Aorta (tissue), 5 donors: ENCODE measurements around the gene CFAP157. TPM values are rescaled to one million over a fixed set of nuclear protein-coding genes. Genes with fewer than 3 reads are reported as not detected.

Experiments
- ATAC-seq: fragments of 200-7000 bp; cut with Tn5 transposase; one replicate; pipeline ENCODE4 v1.9.1; 2022; ENCODE audit warnings: moderate library complexity; ENCODE audit not compliant: low FRiP score
- DNase-seq, 2 donors: peaks; one replicate each; pipeline ENCODE4 v3.0.0-alpha.2; 2020
- H3K27ac ChIP-seq, 2 donors: one replicate each; pipeline ENCODE4 v1.5.1; 2013; ENCODE audit warnings: low read length in 2 of 2, mild to moderate bottlenecking in 2 of 2, moderate library complexity in 2 of 2, control low read depth in 1 of 2, inconsistent platforms in 1 of 2, low read depth in 1 of 2
- H3K27me3 ChIP-seq, 2 donors: one replicate each; pipeline ENCODE4 v1.6.1; 2013; ENCODE audit warnings: control low read depth in 1 of 2, low read length in 1 of 2, mild to moderate bottlenecking in 1 of 2, moderate library complexity in 1 of 2; ENCODE audit not compliant: insufficient read depth in 2 of 2, control insufficient read depth in 1 of 2
- H3K36me3 ChIP-seq, 2 donors: one replicate each; pipeline ENCODE4 v1.6.1; 2013; ENCODE audit warnings: control low read depth in 1 of 2, low read length in 1 of 2, mild to moderate bottlenecking in 1 of 2; ENCODE audit not compliant: insufficient read depth in 2 of 2, control insufficient read depth in 1 of 2
- H3K4me1 ChIP-seq, 2 donors: one replicate each; pipeline ENCODE4 v1.6.1; 2013; ENCODE audit warnings: low read length in 2 of 2, control low read depth in 1 of 2, mild to moderate bottlenecking in 1 of 2, moderate library complexity in 1 of 2; ENCODE audit not compliant: insufficient read depth in 2 of 2, control insufficient read depth in 1 of 2
- H3K4me3 ChIP-seq, 2 donors: one replicate each; pipeline ENCODE4 v1.5.1; 2013; ENCODE audit warnings: low read length in 2 of 2, control low read depth in 1 of 2, mild to moderate bottlenecking in 1 of 2
- H3K9me3 ChIP-seq: one replicate; pipeline ENCODE4 v1.6.1; 2013; ENCODE audit warnings: mild to moderate bottlenecking, low read length; ENCODE audit not compliant: control insufficient read depth
- WGBS, 2 donors: extraction: QIAGEN DNeasy Blood & Tissue Kit; methylation state at CpG; one replicate each; pipeline ENCODE4 v1.1.7; 2013; 5-methylcytosine and 5-hydroxymethylcytosine counted together
- intact Hi-C, 2 donors: fragments of 100-400 bp; cut with DNase I; formaldehyde crosslinking; loops; one replicate each; pipeline versions ENCODE4 v1.14.2 to v1.15.0; 2022
- polyA plus RNA-seq, 2 donors: library from polyadenylated mRNA; stranded (reverse); fragments of 200-250 nt; gene quantifications; one replicate each; pipeline ENCODE4 v1.2.3, GENCODE V29; 2013
- total RNA-seq, 2 donors: library from RNA; stranded (reverse); fragmentation: NEBNext Ultra II Directional; extraction: Animal tissue kit (Norgen Biotek cat#: 25700); gene quantifications; one replicate each; pipeline ENCODE4 v1.2.1, GENCODE V29; 2021
- donor health status: healthy with polysubstance abuse.
- donor health status: Bipolar disorder and iron deficiency.
- donor health status: DM: no; HTN: no; CAD: no.
- donor health status: DM: no; HTN: no; CAD: no.
- donor health status: DM: yes; HTN: yes; CAD: no.

The CFAP157 gene
- total and polyA plus RNA-seq, 4 donors, result 0.16 to 0.69 (median 0.60) TPM; not detected in 1

- Histone ChIP-seq H3K4me1 (no peaks in the 10 kb centered on the region), H3K36me3 (no peaks in the 10 kb centered on the region), H3K9me3 (no peaks in the 10 kb centered on the region), H3K4me3 (no peak overlapping the region), H3K27me3 (no peaks in the 10 kb centered on the region), H3K27ac (no peak overlapping the region)
- intact Hi-C loops, result no loop called here
- ATAC-seq, result no peak
- 67 to 70% methylated on average over 33 of the region's 33 CpGs for WGBS, 2 donors
- no peak for DNase-seq
Measured at GRCh38 chr9:127742435-127743088, 35.8 kb downstream of the CFAP157 start.

DNA sequence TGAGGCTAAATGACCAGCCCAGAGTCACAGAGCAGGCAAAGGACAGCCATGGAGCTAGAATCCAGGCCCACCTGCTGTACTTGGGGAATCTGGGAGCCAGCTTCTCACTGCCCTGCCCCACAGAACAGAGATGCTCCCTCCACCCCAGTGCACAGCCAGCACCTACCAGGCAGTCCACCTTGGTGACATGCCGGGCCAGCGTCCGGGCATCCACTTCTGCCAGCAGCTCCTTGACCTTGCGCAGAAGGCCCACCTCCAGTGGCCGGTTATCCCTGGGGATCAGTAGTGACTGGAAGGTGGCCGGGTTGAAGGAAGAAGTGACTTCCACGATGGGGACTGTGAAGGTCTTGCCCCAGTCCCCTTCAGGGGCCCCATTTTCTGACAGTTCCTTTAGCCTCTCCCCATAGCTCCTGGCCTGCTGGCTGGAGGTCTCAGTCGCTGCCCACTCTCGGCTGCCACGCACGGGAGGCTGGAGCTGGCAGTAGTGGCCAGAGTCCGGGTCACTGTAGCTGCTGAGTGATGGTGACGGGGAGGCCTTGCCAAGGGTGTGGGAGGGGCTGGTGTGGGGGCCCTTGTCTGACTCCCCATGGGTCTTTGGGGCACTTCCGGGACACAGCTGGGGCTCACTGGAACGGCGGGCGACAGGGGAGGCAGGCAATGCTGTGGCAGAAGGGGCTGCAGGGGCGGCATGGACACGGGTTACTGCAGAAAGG lies 37.8 kb downstream of the CFAP157 start:
- Histone ChIP-seq H3K36me3 (no peaks in the 10 kb centered on the region), H3K27ac (no peak overlapping the region), H3K9me3 (no peaks in the 10 kb centered on the region), H3K4me3 (no peak overlapping the region), H3K27me3 (no peaks in the 10 kb centered on the region), H3K4me1 (no peaks in the 10 kb centered on the region)
- WGBS, 2 donors, result 90 to 91% methylated on average over 19 of the region's 19 CpGs
- DNase-seq (no peak), ATAC-seq (no peak)
- intact Hi-C loops, result no loop called here

DNA sequence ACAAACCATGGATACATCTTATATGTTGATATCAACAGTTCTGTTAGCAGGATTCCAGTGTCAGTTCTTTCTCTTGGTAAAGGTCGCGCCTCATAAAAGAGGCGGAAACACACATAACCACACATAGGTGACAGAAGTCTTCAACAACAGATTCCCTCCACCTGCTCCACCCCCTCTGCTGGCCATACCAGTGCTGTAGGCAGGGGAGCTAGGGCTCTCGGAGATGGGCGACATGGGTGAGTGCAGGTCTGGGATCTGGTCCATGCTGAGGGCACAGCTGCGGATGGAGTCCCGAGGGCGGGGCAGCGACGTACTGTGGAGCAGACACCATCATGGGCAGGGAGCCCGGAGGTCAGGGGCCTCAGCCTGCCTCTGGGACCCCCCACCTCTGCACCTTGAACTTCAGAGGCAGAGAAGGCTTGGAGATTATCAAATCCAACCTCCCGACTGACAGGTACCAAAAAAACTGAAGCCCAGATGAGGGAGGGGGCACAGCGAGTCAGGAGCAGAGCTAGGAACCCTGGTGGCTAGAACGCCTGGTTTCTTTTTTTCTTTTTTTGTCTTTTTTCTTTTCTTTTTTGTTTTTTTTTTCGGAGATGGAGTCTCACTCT lies 40.3 kb downstream of the CFAP157 start:
- intact Hi-C loops, result no loop called here
- H3K27me3 ChIP-seq, result no peaks in the 10 kb centered on the region
- H3K4me3 ChIP-seq, result no peak overlapping the region
- 72 to 73% methylated on average over 15 of the region's 15 CpGs for WGBS, 2 donors
- H3K9me3 ChIP-seq, result no peaks in the 10 kb centered on the region
- no peak overlapping the region for H3K27ac ChIP-seq
- no peaks in the 10 kb centered on the region for H3K36me3 ChIP-seq
- ATAC-seq, result no peak
- no peak for DNase-seq
- no peaks in the 10 kb centered on the region for H3K4me1 ChIP-seq

- no peaks in the 10 kb centered on the region for H3K9me3 ChIP-seq
- DNase-seq (no peak), ATAC-seq (no peak)
- intact Hi-C loops, result no loop called here
- no peak overlapping the region for H3K4me3 ChIP-seq
- no peak overlapping the region for H3K27ac ChIP-seq
- H3K27me3 ChIP-seq, result no peaks in the 10 kb centered on the region
- no peaks in the 10 kb centered on the region for H3K36me3 ChIP-seq
- no peaks in the 10 kb centered on the region for H3K4me1 ChIP-seq
- 94% methylated on average over 26 of the region's 26 CpGs for WGBS, 2 donors
Measured at GRCh38 chr9:127749090-127749787, 42.5 kb downstream of the CFAP157 start.

- H3K9me3 ChIP-seq, result no peaks in the 10 kb centered on the region
- no peak for ATAC-seq
- H3K4me1 ChIP-seq, result no peaks in the 10 kb centered on the region
- H3K36me3 ChIP-seq, result no peaks in the 10 kb centered on the region
- H3K27ac ChIP-seq, result no peak overlapping the region
- peak in 1 of 2 donors; percentile 81 for DNase-seq
- 22 to 28% methylated on average over 10 of the region's 10 CpGs for WGBS, 2 donors
- no peaks in the 10 kb centered on the region for H3K27me3 ChIP-seq
- intact Hi-C loops, result no loop called here
- no peak overlapping the region for H3K4me3 ChIP-seq
Measured at GRCh38 chr9:127751269-127752054, 44.7 kb downstream of the CFAP157 start.

DNA sequence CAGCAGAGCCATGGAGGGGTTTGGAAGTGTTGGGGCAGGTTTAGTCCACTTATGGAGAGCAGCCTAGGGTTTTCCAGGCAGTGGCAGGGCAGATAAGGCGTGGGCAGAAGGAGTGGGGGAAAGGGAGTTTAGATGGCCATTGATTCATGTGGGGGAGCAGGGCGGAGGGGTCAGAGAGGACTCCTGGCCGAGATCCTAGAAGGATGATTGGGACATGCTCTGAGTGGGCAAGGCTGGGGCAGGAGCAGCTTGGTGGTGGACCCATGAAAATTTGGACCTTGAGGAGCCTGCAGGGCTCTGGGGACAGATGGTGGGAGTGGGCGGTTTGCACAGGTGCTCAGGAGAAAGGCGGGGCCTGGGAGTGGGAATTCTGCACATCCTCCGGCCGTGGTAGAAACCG lies 46.4 kb downstream of the CFAP157 start:
- ATAC-seq (no peak), DNase-seq (no peak)
- no peak overlapping the region for H3K4me3 ChIP-seq
- no peak overlapping the region for H3K27ac ChIP-seq
- no peaks in the 10 kb centered on the region for H3K27me3 ChIP-seq
- no peaks in the 10 kb centered on the region for H3K36me3 ChIP-seq
- no peaks in the 10 kb centered on the region for H3K9me3 ChIP-seq
- 86 to 92% methylated on average over 8 of the region's 8 CpGs for WGBS, 2 donors
- intact Hi-C loops, result no loop called here
- H3K4me1 ChIP-seq, result no peaks in the 10 kb centered on the region

DNA sequence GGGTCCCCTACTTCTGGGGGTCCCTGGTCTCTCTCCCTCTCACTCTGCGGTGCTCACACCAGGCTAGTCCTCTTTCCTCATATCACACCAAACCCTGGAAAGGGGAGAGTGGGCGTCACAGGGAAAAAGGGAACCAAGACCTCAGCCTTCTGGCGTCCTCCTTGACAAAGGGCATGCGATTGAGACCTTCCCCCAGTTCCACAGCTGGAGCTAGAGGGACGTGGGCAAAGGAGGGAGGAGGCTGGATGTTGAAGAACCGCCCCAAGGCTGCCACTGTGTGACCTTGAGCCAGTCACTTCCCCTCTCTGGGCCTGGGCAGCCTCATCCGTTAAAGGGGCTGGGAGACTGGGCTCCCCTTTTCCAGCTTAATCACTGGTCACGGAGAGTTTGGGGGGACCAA lies 46.8 kb downstream of the CFAP157 start:
- Histone ChIP-seq H3K27me3 (no peaks in the 10 kb centered on the region), H3K27ac (no peak overlapping the region), H3K9me3 (no peaks in the 10 kb centered on the region), H3K4me3 (no peak overlapping the region), H3K36me3 (no peaks in the 10 kb centered on the region), H3K4me1 (no peaks in the 10 kb centered on the region)
- no peak for ATAC-seq
- DNase-seq, result no peak
- WGBS, 2 donors, result 80 to 81% methylated on average over 7 to 8 of the region's 8 CpGs
- intact Hi-C loops, result no loop called here
